GM23248 (cell line): Measurements from ENCODE around the gene CACNB2.

Experiments used
- EZH2 ChIP-seq: fragments of 200-600 bp; sonication (generic); IDR thresholded peaks from 2 replicates; pipeline ENCODE4 v1.6.1; 2018; ENCODE audit warnings: antibody characterized with exemption, mild to moderate bottlenecking; ENCODE audit not compliant: insufficient read depth, poor library complexity, severe bottlenecking
- EZH2phosphoT487 ChIP-seq: fragments of 200-600 bp; sonication (generic); IDR thresholded peaks from 2 replicates; pipeline ENCODE4 v1.6.1; 2018; ENCODE audit warnings: antibody characterized with exemption, moderate library complexity, mild to moderate bottlenecking, low read depth; ENCODE audit not compliant: insufficient read depth

DNA sequence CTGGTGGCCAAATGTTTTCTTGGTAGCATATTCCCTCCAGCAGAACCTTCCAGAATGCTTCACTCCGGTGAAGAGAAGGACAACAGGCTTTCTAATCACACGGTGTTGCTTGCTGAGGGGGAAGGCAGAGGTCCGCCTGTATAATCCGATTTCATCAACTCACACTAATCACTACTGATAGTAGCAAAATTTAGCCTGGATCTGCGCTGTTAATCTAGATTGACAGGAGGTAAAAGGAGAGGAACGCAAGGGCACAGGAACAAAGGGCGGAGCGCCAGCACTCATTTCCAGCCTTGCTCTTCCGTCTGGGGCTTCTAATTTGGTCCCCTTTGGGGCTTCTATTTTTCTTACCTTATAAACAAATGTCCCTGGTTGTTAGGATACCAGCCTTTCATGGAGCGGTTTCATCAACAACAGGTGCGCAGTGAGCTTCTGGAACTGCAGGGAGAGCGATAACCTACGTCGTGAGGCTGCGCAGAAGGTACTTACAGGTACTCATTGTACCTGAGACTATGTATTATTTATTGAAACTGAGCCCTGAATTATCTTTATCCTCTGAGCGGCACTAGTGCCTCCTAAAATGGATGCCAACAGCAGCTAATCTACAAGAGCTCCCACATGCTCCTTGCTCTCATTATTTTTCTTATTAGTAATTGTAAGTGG, 150.6 kb downstream of the CACNB2 start:
- TF ChIP-seq EZH2phosphoT487 (no peak), EZH2 (no peak)
